Suppressor macrophage treated with lipopolysaccharide for 4 hours (primary cell): ENCODE measurements around the gene SLIT3.

Experiments used
- DNase-seq: peaks from one replicate; pipeline ENCODE4 v3.0.0-alpha.2; 2020

SLIT3 gene

DNA sequence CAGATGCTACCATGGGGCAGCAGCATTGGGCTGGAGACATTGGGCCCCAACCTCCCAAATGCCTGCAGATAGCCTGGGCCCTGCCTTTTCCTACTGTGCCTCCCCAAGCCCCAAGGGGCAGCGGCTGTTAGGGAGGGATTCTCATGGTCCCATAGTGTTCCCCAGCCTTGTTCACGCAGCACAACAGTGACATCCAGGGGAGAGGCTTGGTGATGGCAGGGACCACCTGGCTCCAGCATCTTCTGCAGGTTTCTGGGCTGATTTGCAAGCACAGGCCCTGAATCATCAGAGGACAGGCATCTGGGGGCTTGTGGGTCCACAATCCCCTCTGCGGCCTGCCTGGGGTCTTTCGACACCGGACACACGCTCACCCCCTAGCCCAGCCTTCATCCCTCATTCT lies 354.6 kb downstream of the SLIT3 start:
- no peak for DNase-seq

- no peak for DNase-seq
Measured at GRCh38 chr5:168944004-168944403, 356.9 kb downstream of the SLIT3 start.

DNA sequence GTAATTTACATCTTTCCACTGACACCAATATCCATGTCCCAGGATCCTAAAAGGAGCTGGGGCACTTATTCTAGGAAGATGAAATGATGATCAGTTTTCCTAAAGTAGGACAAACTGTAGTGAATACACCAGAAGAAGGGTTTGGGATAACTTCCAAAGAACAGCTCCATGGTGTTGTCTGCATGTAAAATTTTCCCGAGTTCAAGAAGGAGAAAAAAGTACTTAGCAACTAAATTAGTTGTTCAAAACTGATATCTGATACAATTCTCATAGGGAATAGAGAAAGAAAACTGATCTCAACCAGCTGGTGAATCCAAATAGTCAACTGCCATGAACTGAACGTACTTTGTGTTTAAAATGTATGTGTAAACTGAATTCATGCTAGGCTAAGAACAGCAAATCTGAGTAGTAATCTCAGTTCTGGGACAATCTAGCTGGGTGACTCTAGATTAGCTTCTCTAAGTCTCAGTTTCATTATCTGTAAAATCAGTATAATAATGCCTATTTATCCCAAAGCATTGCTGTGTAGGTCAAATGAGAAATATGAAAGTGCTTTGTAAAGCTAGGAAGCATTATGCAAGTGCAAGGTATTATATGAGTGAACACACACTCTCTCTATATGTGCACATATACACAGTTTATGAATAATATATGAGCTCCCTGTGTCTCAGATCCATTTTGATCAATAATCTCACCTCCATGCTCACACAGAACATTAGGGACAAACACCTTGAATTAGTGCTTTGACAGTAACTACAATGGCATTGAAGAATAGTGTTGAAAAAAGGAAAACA lies 357.7 kb downstream of the SLIT3 start:
- no peak for DNase-seq

DNA sequence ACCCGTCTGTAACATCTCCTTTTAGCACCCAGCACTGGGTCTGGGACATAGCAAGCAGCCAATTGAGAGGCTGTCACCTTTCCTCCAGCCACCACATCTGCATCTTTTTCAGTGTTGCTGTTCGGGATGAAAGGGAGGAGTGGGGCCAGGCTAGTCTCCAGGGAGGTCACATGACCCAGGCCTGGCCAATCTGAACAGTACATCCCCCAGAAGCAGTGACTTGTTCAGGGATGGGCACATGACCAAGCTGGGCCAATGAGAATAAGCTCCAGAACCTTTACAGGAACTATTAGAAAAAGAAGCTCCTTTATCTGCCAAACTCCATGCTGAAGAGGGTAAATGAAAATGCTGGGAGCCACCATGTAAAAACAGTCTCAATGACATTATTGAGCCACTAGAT lies 359.0 kb downstream of the SLIT3 start:
- no peak for DNase-seq

- DNase-seq = no peak
Measured at GRCh38 chr5:168940712-168941111, 360.2 kb downstream of the SLIT3 start.

DNA sequence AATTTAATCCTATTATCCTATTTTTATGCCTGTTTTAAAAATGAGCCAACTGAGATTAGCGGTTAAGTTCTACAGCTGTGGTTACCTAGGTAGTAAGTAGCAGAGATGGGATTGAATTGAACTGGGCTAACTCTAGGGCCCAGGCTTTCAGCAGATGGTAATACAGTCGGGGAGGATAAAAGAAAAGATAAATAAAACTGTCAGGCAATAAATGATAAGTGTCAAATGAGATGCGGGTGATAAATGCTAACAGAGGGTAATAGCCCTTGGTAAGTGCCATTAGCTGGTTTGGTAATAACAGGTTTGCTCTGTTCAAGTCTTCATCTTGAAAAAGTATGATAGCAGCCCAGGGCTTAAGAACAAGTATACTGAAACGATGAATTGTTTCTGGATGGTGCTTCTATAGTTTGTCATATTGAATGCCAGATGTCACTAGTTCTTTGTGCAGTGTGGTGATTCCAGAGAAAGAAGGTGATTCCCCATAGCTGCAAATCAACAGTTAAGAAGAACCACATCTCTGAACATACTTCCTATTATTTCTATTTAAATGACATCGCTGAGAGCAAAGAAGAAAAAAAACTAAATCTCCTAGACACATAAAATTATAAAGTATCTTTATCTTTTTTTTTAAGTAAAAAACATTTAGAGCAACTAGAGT lies 360.9 kb downstream of the SLIT3 start:
- DNase-seq = no peak

- no peak for DNase-seq
Measured at GRCh38 chr5:168939156-168939800, 361.7 kb downstream of the SLIT3 start.

GRCh38 chr5:168936511-168936910 lies 364.4 kb downstream of the SLIT3 start:
- no peak for DNase-seq

DNA sequence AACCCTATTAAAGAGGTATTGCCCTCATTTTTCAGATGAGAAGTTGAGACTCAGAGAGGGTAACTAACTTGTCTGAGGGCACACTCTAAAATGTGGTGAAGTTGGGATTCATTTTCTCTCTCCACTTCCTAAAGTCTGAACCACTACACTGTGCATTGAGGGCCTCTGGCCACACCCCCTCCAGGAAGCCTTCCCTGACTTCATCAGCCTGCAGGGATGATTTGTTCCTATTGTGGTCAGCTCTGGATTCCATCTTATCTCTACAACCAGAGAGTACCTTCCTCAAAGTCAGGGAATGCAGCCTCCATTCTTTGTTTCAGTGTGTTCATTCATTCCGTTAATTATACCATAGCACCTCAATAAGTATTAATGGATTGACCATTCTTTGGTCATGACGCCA lies 365.8 kb downstream of the SLIT3 start:
- DNase-seq = no peak

- no peak for DNase-seq
Measured at GRCh38 chr5:168934169-168934568, 366.8 kb downstream of the SLIT3 start.

DNA sequence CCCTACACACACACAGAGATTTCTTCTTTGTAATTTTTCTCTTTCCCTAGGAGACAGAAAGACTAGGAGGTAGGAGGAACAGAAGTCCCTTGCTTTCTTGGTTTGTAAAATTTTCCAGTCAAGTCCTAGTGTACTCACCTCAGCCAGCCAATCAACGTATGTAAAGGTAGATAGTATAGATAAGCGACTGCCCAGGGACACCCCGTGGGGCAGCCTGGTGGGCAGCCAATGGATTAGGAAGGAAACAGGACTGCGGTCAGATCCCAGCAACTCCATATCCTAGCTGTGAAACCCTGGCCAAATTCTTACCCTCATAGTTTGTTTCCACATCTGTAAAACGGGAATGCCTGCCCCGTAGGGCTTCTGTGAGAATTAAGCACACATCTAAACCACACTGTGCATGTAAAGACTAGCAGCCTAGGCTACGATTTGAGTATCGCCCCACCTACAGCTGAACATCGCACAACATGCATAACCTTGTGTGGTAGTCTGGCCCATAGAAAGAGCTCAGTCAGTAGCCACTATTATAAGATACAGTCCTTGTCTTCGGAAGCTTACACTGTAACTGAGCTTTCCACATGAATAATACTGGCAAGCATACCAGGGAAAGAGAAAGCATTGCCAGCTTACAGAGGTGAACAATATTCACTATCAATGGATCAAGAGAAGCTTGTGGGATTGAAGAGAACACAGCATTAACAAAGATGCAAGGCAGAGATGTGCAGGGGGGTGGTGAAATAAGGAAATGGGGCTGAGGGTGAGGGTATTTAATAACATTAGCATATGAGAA lies 368.3 kb downstream of the SLIT3 start:
- no peak for DNase-seq

DNA sequence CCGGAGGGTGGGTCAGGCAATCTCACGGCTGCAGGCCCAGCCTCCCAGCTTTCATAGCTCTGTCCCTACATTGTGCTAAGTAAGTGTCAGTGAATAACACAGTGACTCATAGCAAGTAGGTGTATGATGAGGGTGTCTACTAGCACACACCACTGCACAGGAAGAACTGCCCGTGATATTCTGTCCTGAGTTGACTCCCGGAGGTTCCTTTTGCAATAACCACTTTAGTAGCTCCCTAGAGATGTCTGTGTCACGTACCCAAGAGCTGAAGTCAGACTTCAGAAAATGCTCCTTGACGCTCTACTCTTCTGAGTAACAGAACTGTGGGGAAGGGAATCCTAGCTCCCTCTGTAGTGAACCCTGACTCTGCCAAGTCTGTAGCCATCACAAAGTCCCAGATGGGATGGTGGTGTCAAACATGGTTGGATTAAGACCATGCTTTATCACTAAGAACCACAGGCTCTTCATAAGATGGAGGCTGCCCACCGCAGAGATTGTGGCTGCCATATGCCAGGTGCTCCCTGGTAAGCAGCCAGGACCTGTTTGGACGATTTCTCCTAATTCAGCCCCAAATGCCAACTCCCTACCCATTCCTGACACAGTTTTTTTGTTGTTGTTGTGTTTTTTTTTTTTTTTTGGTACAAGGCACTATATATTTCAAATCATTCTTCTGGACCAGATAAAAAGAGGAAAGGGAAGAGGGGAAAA lies 369.1 kb downstream of the SLIT3 start:
- peak; percentile 38 for DNase-seq

DNA sequence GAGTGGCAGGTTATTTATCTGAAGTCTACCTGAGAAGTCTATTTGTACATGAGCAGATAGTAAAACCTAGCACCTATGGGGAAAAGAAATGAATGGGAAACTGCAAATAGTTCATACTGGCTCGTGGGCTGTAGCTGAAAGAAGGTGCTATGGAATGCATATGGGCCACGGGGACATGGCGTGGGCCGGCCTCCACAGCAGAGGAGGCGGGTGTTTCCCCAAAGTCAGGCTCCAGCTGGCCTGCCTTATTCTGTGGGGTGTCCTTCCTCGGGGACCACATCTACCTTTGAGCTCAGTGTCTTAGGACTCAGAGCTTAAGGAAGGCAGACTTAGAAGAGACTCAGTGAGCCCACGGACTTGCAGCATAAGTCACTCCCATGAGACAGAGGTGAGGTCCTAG lies 371.3 kb downstream of the SLIT3 start:
- no peak for DNase-seq

- no peak for DNase-seq
Measured at GRCh38 chr5:168925160-168925559, 375.8 kb downstream of the SLIT3 start.

DNA sequence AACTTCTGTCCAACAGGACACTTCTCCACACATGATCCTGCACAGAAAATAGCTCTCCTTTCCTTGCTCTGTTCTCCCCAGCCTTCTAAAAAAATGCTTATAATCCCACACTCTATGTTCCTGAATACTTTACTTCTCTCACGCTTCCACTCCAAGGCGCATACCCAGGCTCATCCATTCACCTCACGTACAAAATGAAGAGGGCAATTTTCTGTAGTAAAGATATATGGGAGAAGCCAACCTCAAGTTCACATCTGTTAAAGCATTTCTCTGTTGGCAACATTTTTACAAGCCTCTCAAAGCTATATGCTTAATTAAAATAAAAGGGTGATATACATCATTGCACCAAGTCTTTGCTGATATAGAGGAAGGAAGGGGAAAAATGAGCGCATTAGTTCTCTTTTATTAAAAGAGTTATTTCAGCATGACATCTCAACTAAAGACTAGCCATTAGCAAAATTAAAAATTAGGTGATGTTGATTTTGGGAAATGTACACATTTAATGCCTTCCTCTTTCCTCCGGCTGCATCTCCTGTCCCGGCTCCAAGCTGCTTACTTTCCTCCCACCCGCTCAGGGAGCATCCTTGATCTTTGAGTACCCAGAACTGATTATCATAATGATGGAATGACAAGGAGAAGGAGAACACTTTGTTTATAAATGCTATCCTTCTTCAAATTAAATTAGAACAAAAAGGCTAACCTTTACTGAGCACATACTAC lies 379.6 kb downstream of the SLIT3 start:
- DNase-seq = no peak

- peak; percentile 67 for DNase-seq
Measured at GRCh38 chr5:168920019-168920810, 380.7 kb downstream of the SLIT3 start.

- DNase-seq = no peak
Measured at GRCh38 chr5:168917947-168918600, 382.9 kb downstream of the SLIT3 start.

- DNase-seq = no peak
Measured at GRCh38 chr5:168916852-168917251, 384.1 kb downstream of the SLIT3 start.

DNA sequence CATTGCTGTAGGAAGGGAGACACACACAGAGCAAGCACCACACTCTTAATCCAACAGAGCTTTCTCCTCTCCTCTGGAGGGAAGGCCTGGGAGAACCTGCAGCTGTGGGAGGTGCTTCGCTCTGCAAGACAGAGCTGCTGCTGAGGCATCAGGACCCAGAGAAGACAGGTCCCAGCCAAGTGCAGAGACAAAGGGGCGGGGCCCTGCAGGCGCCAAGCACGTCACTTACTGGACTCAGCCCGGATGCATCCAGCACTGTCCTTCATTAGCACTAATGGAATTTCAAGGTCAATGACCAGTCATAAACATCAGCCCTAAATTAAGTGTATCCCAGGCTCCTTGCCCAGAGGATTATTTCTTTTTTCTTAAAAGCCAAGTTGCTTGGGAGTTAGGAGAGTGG lies 384.7 kb downstream of the SLIT3 start:
- DNase-seq = no peak

DNA sequence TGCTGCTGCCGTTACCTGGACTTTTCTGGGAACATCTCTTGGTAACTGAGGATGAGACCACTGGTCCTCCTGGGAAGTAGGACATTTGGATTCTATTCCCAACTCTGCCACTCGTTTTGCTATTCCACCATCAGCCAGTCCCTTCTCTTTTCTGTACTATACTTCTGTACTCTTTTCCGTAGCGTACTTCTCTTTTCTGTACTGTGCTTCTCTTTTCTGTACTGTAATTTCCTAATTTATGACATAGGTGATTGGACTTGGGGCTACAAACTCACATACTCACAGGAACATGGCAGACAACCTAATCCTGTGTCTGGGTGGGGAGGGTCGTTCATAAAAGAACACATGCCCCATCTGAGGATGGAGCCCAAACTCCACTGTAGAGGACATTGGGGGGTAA lies 386.4 kb downstream of the SLIT3 start:
- DNase-seq = peak; percentile 15

DNA sequence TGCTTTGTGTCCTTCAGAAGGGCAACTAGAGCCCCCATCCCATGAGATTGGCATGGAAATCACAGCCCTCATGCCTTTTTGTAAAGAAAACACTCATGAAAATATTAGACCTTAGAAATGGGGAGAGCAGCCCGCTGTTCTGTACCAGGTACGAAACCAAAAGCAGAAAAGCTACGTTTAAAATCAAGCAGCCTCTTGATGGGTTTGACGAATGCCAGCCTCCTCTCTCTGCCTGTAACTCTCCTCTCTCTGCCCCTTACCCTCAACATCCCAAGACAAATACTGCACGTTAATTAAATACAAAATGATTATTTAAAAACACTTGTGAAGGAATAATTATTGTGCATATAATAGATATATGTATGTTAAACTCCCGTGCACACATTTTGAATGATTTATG lies 390.1 kb downstream of the SLIT3 start:
- no peak for DNase-seq
